ENCODE results near the gene RAB11FIP4. TPM values are rescaled to one million over a fixed set of nuclear protein-coding genes. Genes with fewer than 3 reads are reported as not detected.

Gene RAB11FIP4
- total and polyA plus RNA-seq, 2 of the 13 experiments (the other 11 are each of a cell fraction or from before 2014, with no cell fraction given): 28.0 to 89.3 TPM

- H3K4me1 ChIP-seq (ENCODE audit: insufficient read depth, low read length): peaks cover 46% of the 10 kb centered on the region
- no peaks in the 10 kb centered on the region for H3K36me3 ChIP-seq (replicated peaks in 1 of 2; ENCODE audit: control insufficient read depth in 1 of 2, insufficient read depth in 2 of 2, low read length in 2 of 2)
- in situ Hi-C loops (cut with HindIII; ENCODE audit: extremely low pct_ligation_motif_present, low pct_unique_long_range_greater_than_20kb) (no loop called here), intact Hi-C loops (cut with micrococcal nuclease; ENCODE audit: unreplicated experiment) (no loop called here)
- H3K27me3 ChIP-seq (ENCODE audit: control insufficient read depth in 1 of 2, insufficient read depth in 2 of 2, low read length in 2 of 2): peaks cover 0 to 14% of the 10 kb centered on the region in 2 experiments; a peak in 2 of 5 replicates
- ATAC-seq (peak; percentile 40), DNase-seq (ENCODE audit: low spot score) (no peak), FAIRE-seq (peak; percentile 76)
- no peak overlapping the region for H2AFZ ChIP-seq (ENCODE audit: low read length)
- 0% methylated on average over 7 of the region's 8 CpGs for WGBS (ENCODE audit: low lambda C conversion rate)
- CTCF ChIA-PET (ENCODE audit: low intra/inter-chr PET ratio, low total read pairs): no interaction called here
- no peaks in the 10 kb centered on the region for H3K9me3 ChIP-seq (ENCODE audit: low read length)
- H3K4me3 ChIP-seq (replicated peaks in 1 of 3; ENCODE audit: insufficient read depth in 1 of 3, low read depth in 2 of 3, low read length in 3 of 3): peak overlapping the region; percentile 39 to 64 (median 59)
- H3K4me2 ChIP-seq (ENCODE audit: low read depth, low read length): peak overlapping the region; percentile 90
- H4K20me1 ChIP-seq (ENCODE audit: insufficient read depth, low read length): no peaks in the 10 kb centered on the region
- POLR2A ChIA-PET: interaction anchor here (1.3 to 2.2 kb wide), 3 partner anchors 13 to 339 kb away, joined by 5 to 9 read pairs (median 5); partner anchors contain the start of gene UTP6
- H3K9ac ChIP-seq (ENCODE audit: insufficient read depth, low read depth, low read length): peak overlapping the region; percentile 44
- peak overlapping the region; percentile 43 for H3K27ac ChIP-seq (ENCODE audit: extremely low read length, insufficient read depth, low read length)
- H3K79me2 ChIP-seq (ENCODE audit: insufficient read depth, low read length): no peaks in the 10 kb centered on the region
- BruUV-seq (replicated peaks): no TSS peak
- TF ChIP-seq SOX6 (IDR thresholded peaks at IDR 0.05) (no peak), SOX6 (CRISPR knock-in tag; IDR thresholded peaks at IDR 0.05) (peak; percentile 23; the same call in 1 of the 2 replicates), SMARCE1 (IDR thresholded peaks at IDR 0.05; ENCODE audit: borderline replicate concordance) (no peak), SMAD9 (CRISPR knock-in tag; IDR thresholded peaks at IDR 0.05) (no peak), FOXA1 (IDR thresholded peaks at IDR 0.05) (no peak), FOXA1 (CRISPR knock-in tag; IDR thresholded peaks at IDR 0.05) (no peak), LCORL (IDR thresholded peaks at IDR 0.05) (no peak), LCORL (CRISPR knock-in tag; IDR thresholded peaks at IDR 0.05) (no peak; the same call in 1 of the 2 replicates), ZNF20 (CRISPR knock-in tag; IDR thresholded peaks at IDR 0.05) (0 out of 2 replicates have a peak, but pooled peaks have one; percentile 47), SCMH1 (CRISPR knock-in tag; IDR thresholded peaks at IDR 0.05; ENCODE audit: borderline replicate concordance) (no peak), ZNF333 (CRISPR knock-in tag; IDR thresholded peaks at IDR 0.05; ENCODE audit: borderline replicate concordance) (no peak), ZFP1 (CRISPR knock-in tag; IDR thresholded peaks at IDR 0.05) (no peak), NPAS2 (CRISPR knock-in tag; IDR thresholded peaks at IDR 0.05; ENCODE audit: borderline replicate concordance) (no peak), CTCF (CRISPR knock-in tag; IDR thresholded peaks at IDR 0.05) (0 out of 2 replicates have a peak, but pooled peaks have one; percentile 2), MXD1 (CRISPR knock-in tag; IDR thresholded peaks at IDR 0.05) (no peak), SNAPC2 (CRISPR knock-in tag; IDR thresholded peaks at IDR 0.05) (no peak), DRAP1 (CRISPR knock-in tag; IDR thresholded peaks at IDR 0.05) (0 out of 2 replicates have a peak, but pooled peaks have one; percentile 9), BRCA1 (CRISPR knock-in tag; IDR thresholded peaks at IDR 0.05) (no peak), ZNF557 (CRISPR knock-in tag; IDR thresholded peaks at IDR 0.05) (no peak), ATF7 (IDR thresholded peaks at IDR 0.05) (no peak), ATF7 (CRISPR knock-in tag; IDR thresholded peaks at IDR 0.05) (no peak), ZNF326 (CRISPR knock-in tag; IDR thresholded peaks at IDR 0.05; ENCODE audit: borderline replicate concordance) (no peak), ELF4 (CRISPR knock-in tag; IDR thresholded peaks at IDR 0.05; ENCODE audit: borderline replicate concordance) (no peak)
Measured at GRCh38 chr17:31562376-31562840, 170.9 kb downstream of the RAB11FIP4 start.

Measured in HepG2 (cell line).